ENCODE measurements around the gene MCUB.

Gene MCUB

GRCh38 chr4:109733728-109734127 lies 173.7 kb downstream of the MCUB start:
- no peak for DNase-seq

- DNase-seq, result no peak
Observed at GRCh38 chr4:109735566-109736365, 175.7 kb downstream of the MCUB start.

Measured in stimulated activated CD4-positive, alpha-beta T cell treated with anti-CD3 and anti-CD28 coated beads, Interleukin-1b, Interleukin-23, amount 100 ng/mL, for 48 hours (primary cell).